ENCODE results near the gene BCL2.

DNA sequence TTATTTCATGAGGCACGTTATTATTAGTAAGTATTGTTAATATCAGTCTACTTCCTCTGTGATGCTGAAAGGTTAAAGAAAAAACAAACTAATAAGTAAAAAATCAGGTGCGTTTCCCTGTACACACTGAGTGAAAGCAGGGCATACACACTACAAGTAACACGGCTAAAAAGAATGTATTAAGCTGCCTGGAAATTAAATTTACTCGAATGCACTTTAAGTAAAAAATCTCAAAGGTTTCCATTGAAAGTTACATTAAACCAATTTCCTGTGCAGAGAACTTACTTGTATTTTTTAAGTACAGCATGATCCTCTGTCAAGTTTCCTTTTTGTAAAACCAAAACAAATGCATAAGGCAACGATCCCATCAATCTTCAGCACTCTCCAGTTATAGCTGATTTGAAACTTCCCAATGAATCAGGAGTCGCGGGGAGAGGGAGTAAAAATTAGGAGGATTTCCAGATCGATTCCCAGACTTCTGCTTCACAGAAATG is 633 bp downstream of the BCL2 start:
- TF ChIP-seq CTCF (IDR thresholded peaks at IDR 0.05; ENCODE audit: borderline replicate concordance, extremely low read depth, low read length, poor library complexity, severe bottlenecking): no peak
- TF ChIP-seq EZH2 (IDR thresholded peaks at IDR 0.05; ENCODE audit: borderline replicate concordance, low read depth, low read length, severe bottlenecking): no peak
